NCI-H2029 (cell line): ENCODE measurements around the gene CD79A.
"Not testable (repeated sequence)": the region's sequence is repeated elsewhere in the genome, so short reads cannot be mapped to it uniquely, and the experiment has no call there.

ENCODE experiments used
- DNase-seq: peaks from one replicate; lab custom pipeline; 2025; lab: John Stamatoyannopoulos, UW

CD79A gene

GRCh38 chr19:41905273-41906002 is 28.4 kb downstream of the CD79A start:
- no peak for DNase-seq

GRCh38 chr19:41906271-41906670 is 29.2 kb downstream of the CD79A start:
- no peak for DNase-seq

GRCh38 chr19:41906916-41907680 is 30.0 kb downstream of the CD79A start:
- DNase-seq = no peak

GRCh38 chr19:41907994-41908615 is 31.0 kb downstream of the CD79A start:
- DNase-seq = no peak

GRCh38 chr19:41908724-41909464 is 31.8 kb downstream of the CD79A start:
- DNase-seq = no peak

GRCh38 chr19:41909706-41910105 is 32.6 kb downstream of the CD79A start:
- DNase-seq = no peak

- DNase-seq = no peak
Measured at GRCh38 chr19:41910240-41910991, 33.3 kb downstream of the CD79A start.

GRCh38 chr19:41910992-41911888 is 34.2 kb downstream of the CD79A start:
- DNase-seq = no peak

GRCh38 chr19:41911889-41912731 is 35.0 kb downstream of the CD79A start:
- no peak for DNase-seq

- no peak for DNase-seq
Measured at GRCh38 chr19:41912899-41913537, 35.9 kb downstream of the CD79A start.

GRCh38 chr19:41913538-41914423 is 36.7 kb downstream of the CD79A start:
- DNase-seq = no peak

GRCh38 chr19:41914424-41914834 is 37.4 kb downstream of the CD79A start:
- DNase-seq = not testable (repeated sequence)

GRCh38 chr19:41915021-41915775 is 38.1 kb downstream of the CD79A start:
- DNase-seq = no peak

GRCh38 chr19:41915776-41916414 is 38.8 kb downstream of the CD79A start:
- DNase-seq = no peak

- no peak for DNase-seq
Measured at GRCh38 chr19:41917676-41918075, 40.6 kb downstream of the CD79A start.

- no peak for DNase-seq
Measured at GRCh38 chr19:41918095-41918494, 41.0 kb downstream of the CD79A start.
